ENCODE results near the gene ENTPD2. TPM values are rescaled to one million over a fixed set of nuclear protein-coding genes. Genes with fewer than 3 reads are reported as not detected.

Gene ENTPD2
- total and polyA plus RNA-seq, 12 donors: 0.32 to 3.3 (median 1.6) TPM

GRCh38 chr9:137014166-137014565, 39.7 kb downstream of the ENTPD2 start:
- no peak overlapping the region for H3K4me3 ChIP-seq
- DNase-seq: no peak
- H3K27me3 ChIP-seq: no peaks in the 10 kb centered on the region
- H3K4me1 ChIP-seq: no peaks in the 10 kb centered on the region
- ATAC-seq: no peak
- H3K9me3 ChIP-seq: no peaks in the 10 kb centered on the region
- TF ChIP-seq, protein P1, sequence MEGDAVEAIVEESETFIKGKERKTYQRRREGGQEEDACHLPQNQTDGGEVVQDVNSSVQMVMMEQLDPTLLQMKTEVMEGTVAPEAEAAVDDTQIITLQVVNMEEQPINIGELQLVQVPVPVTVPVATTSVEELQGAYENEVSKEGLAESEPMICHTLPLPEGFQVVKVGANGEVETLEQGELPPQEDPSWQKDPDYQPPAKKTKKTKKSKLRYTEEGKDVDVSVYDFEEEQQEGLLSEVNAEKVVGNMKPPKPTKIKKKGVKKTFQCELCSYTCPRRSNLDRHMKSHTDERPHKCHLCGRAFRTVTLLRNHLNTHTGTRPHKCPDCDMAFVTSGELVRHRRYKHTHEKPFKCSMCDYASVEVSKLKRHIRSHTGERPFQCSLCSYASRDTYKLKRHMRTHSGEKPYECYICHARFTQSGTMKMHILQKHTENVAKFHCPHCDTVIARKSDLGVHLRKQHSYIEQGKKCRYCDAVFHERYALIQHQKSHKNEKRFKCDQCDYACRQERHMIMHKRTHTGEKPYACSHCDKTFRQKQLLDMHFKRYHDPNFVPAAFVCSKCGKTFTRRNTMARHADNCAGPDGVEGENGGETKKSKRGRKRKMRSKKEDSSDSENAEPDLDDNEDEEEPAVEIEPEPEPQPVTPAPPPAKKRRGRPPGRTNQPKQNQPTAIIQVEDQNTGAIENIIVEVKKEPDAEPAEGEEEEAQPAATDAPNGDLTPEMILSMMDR (IDR thresholded peaks at IDR 0.05): no peak
- intact Hi-C loops (cut with DNase I): no loop called here
- WGBS, 2 donors: 89 to 93% methylated on average over 23 of the region's 23 CpGs
- H3K36me3 ChIP-seq: peaks cover 0 to 89% (median 32%) of the 10 kb centered on the region in 9 donors
- H3K27ac ChIP-seq: no peak overlapping the region

DNA sequence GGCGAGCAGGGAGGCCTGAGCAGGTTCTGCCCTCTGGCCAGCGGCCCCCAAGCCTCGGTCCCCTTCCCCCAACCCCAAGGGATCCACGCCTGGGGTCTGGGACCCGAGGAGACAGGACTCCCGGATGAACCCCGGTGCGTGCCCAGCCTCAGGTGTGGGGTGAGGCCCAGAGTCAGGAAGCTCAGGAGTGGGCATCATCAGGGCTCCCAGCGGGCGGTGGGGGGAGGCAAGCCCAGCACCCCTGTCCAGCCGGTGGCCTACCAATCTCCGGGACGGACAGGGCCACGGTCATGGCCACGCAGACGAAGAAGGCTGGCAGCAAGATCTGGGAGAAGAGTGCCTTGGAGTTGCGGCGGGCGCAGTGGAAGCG, 40.3 kb downstream of the ENTPD2 start:
- WGBS, 2 donors: 96 to 97% methylated on average over 18 to 20 of the region's 20 CpGs
- DNase-seq: no peak
- intact Hi-C loops (cut with DNase I): no loop called here
- no peak overlapping the region for H3K4me3 ChIP-seq
- H3K27me3 ChIP-seq: no peaks in the 10 kb centered on the region
- no peaks in the 10 kb centered on the region for H3K4me1 ChIP-seq
- no peak for ATAC-seq
- H3K36me3 ChIP-seq: peaks cover 0 to 86% (median 32%) of the 10 kb centered on the region in 9 donors
- TF ChIP-seq, protein P1 (IDR thresholded peaks at IDR 0.05): no peak
- no peak overlapping the region for H3K27ac ChIP-seq
- no peaks in the 10 kb centered on the region for H3K9me3 ChIP-seq

DNA sequence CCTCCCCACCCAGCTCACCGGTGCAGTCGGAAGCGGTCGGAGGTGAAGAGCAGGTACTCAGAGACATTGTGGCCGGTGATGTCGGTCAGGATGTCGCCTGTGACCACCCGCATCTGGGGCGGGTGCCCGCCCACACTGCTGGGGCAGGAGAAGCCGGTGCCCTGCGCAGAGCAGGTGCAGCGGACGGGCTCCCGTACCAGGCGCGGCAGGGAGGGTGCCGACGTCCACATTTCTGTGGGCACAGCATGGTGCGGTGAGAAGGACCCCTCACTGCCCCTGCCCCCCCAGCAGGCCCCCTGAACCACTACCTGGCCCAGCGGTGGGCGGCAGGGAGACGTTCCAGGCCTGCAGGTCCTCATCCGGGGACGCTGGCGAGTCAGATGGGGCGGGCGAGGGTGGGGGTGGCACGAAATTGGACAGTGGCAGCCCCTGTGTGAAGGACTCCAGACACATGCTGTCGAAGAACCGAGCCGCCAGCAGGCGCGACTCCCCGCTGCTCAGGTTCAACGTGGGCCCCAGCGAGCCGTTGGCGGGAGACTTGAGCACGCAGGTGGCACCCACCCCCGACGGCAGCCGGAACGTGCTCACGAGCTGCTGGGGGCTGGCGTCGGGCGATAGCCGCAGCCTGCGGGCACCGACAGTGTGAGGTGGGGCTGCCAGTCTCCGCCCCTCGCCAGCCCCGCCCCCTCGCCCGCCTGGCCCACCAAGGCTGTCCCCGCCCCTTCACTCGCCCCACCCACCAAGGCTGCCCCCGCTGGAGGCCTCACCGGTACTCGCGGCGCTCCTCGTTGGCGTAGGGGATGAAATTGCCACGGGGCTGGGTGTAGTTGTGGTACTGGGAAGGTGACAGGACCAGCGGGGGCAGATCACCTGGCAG, 40.9 kb downstream of the ENTPD2 start:
- DNase-seq: no peak
- TF ChIP-seq, protein P1 (IDR thresholded peaks at IDR 0.05): no peak
- Histone ChIP-seq H3K36me3 (peaks cover 0 to 88% (median 31%) of the 10 kb centered on the region in 9 donors), H3K27ac (no peak overlapping the region), H3K27me3 (no peaks in the 10 kb centered on the region), H3K4me1 (no peaks in the 10 kb centered on the region), H3K9me3 (no peaks in the 10 kb centered on the region), H3K4me3 (no peak overlapping the region)
- ATAC-seq: no peak
- 77 to 87% methylated on average over 62 to 67 of the region's 67 CpGs for WGBS, 2 donors
- intact Hi-C loops (cut with DNase I): no loop called here

DNA sequence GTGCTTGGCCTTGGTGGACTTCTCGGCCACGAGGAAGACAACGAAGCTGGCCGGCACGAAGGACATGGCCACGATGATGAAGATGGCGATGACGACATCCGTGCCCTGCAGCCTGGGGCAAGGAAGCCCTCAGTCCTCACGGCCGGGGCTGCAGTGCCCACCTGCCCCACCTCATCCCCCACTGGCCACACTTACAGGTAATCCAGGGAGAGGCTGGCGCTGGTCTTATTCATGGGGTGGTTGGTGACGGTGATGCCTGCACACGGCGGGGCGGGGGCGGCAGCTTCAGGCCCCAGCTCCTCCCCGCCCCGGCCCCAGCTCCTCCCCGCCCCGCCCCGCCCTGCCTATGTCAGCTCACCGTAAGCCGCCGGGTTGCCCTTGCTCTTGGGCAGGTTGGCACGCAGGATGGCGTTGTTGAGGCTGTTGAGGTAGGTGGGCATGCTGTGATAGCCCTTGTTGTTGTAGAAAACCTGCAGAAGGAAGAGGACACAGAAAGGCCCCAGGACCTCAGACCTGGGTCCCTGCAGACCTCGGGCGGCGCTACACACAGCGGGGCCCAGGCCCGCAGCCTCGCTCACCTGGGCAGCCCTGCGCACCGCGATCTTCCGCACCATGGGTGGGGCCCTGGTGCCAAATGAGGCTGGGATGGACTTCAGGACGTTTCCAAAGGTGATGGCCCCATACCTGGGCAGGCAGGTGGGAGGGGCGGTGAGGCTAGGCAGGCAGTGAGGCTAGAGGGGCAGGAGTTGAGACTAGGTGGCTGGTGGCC, 41.8 kb downstream of the ENTPD2 start:
- Histone ChIP-seq H3K4me1 (no peaks in the 10 kb centered on the region), H3K36me3 (peaks cover 0 to 85% (median 23%) of the 10 kb centered on the region in 9 donors), H3K9me3 (no peaks in the 10 kb centered on the region), H3K27me3 (no peaks in the 10 kb centered on the region), H3K4me3 (no peak overlapping the region), H3K27ac (no peak overlapping the region)
- ATAC-seq (no peak), DNase-seq (no peak)
- WGBS, 2 donors: 93 to 94% methylated on average over 39 of the region's 39 CpGs
- intact Hi-C loops (cut with DNase I): no loop called here
- TF ChIP-seq, protein P1 (IDR thresholded peaks at IDR 0.05): no peak
